Duodenal mucosa (tissue), 2 donors: Measurements from ENCODE around the gene APRT.

Source experiments
- H3K27ac ChIP-seq: one replicate; pipeline ENCODE4 v1.7.0; 2013; ENCODE audit warnings: low read depth, low read length
- H3K27me3 ChIP-seq, 2 donors: one replicate each; pipeline ENCODE4 v1.7.0; 2013; ENCODE audit warnings: low read length in 2 of 2, control low read depth in 1 of 2; ENCODE audit not compliant: insufficient read depth in 2 of 2, control insufficient read depth in 1 of 2
- H3K36me3 ChIP-seq, 2 donors: one replicate each; pipeline ENCODE4 v1.7.0; 2013; ENCODE audit warnings: low read length in 2 of 2, control low read depth in 1 of 2; ENCODE audit not compliant: insufficient read depth in 2 of 2, control insufficient read depth in 1 of 2
- H3K4me1 ChIP-seq, 2 donors: one replicate each; pipeline ENCODE4 v1.7.0; 2013; ENCODE audit warnings: low read length in 2 of 2, control low read depth in 1 of 2; ENCODE audit not compliant: insufficient read depth in 2 of 2, control insufficient read depth in 1 of 2
- H3K4me3 ChIP-seq, 2 donors: one replicate each; pipeline ENCODE4 v1.7.0; 2013; ENCODE audit warnings: low read length in 2 of 2, low read depth in 1 of 2
- H3K9ac ChIP-seq, 2 donors: one replicate each; pipeline ENCODE4 v1.7.0; 2013; ENCODE audit warnings: low read length in 2 of 2, low read depth in 1 of 2
- H3K9me3 ChIP-seq, 2 donors: one replicate each; pipeline ENCODE4 v1.7.0; 2013; ENCODE audit warnings: low read length in 2 of 2, control low read depth in 1 of 2; ENCODE audit not compliant: control insufficient read depth in 1 of 2

The APRT gene

DNA sequence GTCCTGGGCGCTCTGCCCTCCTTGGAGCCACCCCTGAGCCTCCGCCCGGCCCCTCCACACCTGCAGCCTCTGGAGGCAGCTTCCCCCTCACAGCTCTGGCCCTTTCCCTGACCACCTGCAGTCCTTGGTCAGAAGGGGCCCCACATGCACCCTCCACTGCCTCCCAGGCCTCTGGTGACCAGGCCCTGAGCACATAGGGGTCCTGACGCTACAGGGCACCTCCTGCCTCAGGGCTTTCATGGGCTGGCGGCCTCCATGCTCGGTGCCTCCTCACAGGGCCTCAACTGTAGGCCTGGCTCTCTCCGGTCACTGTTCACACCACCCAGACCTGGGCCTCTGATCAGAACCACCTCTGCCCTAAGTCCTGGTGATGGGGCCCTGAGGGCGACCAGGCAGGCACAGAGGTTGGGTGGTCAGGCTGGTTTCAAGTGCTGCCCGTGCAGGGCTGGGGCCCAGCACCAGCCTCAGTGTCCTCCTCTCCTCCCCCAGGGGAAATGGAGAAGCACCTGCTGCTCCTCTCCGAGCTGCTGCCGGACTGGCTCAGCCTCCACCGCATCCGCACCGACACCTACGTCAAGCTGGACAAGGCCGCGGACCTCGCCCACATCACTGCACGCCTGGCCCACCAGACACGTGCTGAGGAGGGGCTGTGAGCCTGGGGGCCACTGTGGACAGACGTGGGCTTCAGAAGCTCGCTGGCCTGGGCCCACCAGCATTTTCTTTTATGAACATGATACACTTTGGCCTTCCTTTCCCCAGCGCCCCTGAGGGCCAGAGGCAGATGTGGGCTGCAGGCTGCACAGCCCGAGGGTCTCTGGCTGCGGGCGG, 3.9 kb downstream of the APRT start:
- Histone ChIP-seq H3K27me3 (no peaks in the 10 kb centered on the region), H3K4me1 (peaks cover 21 to 36% of the 10 kb centered on the region in 2 donors), H3K9me3 (no peaks in the 10 kb centered on the region), H3K27ac (no peak overlapping the region), H3K36me3 (peaks cover 8 to 28% of the 10 kb centered on the region in 2 donors), H3K4me3 (no peak overlapping the region), H3K9ac (no peak overlapping the region)

- Histone ChIP-seq H3K9me3 (no peaks in the 10 kb centered on the region), H3K4me3 (no peak overlapping the region), H3K36me3 (peaks cover 8 to 28% of the 10 kb centered on the region in 2 donors), H3K9ac (no peak overlapping the region), H3K27ac (no peak overlapping the region), H3K4me1 (peaks cover 19 to 31% of the 10 kb centered on the region in 2 donors), H3K27me3 (no peaks in the 10 kb centered on the region)
Measured at GRCh38 chr16:88807142-88807625, 4.5 kb downstream of the APRT start.

DNA sequence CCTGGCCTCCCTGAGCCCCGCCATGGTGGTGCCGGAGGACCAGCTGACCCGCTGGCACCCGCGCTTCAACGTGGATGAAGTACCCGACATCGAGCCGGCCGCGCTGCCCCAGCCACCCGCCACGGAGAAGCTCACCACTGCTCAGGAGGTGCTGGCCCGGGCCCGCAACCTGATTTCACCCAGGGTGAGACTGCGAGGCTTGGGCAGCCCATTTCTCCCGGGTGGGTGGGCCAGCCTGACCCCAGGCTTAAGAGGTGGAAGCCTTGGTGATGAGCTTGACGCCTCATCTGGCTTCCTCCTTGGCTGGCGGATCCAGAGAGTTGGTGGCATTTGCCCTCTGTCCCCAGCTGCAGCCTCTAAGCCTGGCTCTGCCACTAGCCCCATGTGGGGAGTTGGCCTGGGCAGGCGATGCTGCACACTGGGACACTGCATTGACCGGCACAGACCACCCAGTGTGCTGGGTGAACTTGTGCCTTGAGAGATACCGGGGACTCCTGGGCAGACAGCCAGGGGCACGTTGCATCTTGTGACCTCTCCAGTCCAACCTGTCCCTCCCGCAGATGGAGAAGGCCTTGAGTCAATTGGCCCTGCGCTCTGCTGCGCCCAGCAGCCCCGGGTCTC, 5.1 kb downstream of the APRT start:
- H3K4me3 ChIP-seq: no peak overlapping the region
- no peaks in the 10 kb centered on the region for H3K27me3 ChIP-seq
- peaks cover 19 to 28% of the 10 kb centered on the region in 2 donors for H3K4me1 ChIP-seq
- H3K36me3 ChIP-seq: peaks cover 8 to 28% of the 10 kb centered on the region in 2 donors
- H3K27ac ChIP-seq: no peak overlapping the region
- no peaks in the 10 kb centered on the region for H3K9me3 ChIP-seq
- H3K9ac ChIP-seq: no peak overlapping the region

GRCh38 chr16:88805887-88806393, 5.8 kb downstream of the APRT start:
- Histone ChIP-seq H3K36me3 (peaks cover 8 to 28% of the 10 kb centered on the region in 2 donors), H3K9ac (no peak overlapping the region), H3K4me3 (no peak overlapping the region), H3K27me3 (no peaks in the 10 kb centered on the region), H3K4me1 (peaks cover 17 to 25% of the 10 kb centered on the region in 2 donors), H3K27ac (no peak overlapping the region), H3K9me3 (no peaks in the 10 kb centered on the region)

DNA sequence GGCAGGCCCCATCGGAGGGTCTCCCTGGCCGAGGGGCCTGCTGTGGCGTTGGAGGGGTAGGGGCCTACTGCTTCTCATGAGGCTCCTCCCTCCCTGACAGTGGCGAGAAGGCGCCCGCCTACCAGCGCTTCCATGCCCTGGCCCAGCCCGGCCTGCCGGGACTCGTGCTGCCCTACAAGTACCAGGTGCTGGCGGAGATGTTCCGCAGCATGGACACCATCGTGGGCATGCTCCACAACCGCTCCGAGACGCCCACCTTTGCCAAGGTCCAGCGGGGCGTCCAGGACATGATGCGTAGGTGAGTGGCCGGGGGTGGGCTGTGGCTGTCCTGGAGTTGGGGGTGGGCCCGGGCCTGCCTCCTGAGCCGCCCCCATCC, 6.4 kb downstream of the APRT start:
- Histone ChIP-seq H3K27me3 (no peaks in the 10 kb centered on the region), H3K4me1 (peaks cover 11 to 19% of the 10 kb centered on the region in 2 donors), H3K9me3 (no peaks in the 10 kb centered on the region), H3K36me3 (peaks cover 8 to 28% of the 10 kb centered on the region in 2 donors), H3K27ac (no peak overlapping the region), H3K9ac (no peak overlapping the region), H3K4me3 (no peak overlapping the region)

DNA sequence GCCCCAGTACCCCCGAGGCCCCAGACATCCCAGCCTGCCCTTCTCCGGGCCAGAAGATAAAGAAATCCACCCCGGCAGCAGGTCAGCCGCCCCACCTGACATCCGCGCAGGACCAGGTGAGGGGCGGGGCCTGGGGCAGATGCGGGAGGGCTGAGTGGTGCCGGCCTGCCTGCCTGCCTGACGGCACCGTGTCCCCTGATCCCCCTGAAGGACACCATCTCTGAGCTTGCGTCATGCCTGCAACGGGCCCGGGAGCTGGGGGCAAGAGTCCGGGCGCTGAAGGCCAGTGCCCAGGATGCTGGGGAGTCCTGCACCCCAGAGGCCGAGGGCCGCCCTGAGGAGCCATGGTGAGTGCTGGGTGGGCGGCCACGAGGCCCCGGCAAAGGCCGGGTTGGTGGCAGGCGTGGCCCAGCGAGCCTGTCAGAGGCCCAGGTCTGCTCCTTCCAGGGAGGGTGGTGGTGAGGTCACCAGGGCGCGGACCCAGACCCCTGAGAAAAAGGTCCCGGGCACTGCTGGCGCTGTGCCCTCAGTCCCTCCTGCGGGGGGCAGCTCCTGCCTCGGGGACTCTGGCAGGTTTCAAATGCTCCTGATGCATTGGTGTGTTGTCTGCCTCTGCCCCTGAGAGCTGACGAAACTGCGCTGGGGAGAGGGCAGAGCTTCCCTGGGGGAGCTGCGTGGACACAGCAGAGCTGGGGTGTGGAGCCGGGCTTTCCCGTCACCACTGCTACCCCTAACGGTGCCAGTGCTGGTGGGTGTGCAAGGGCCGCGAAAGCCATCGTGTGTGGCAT, 7.0 kb downstream of the APRT start:
- peaks cover 6 to 13% of the 10 kb centered on the region in 2 donors for H3K4me1 ChIP-seq
- H3K9me3 ChIP-seq: no peaks in the 10 kb centered on the region
- H3K36me3 ChIP-seq: peaks cover 8 to 25% of the 10 kb centered on the region in 2 donors
- peak overlapping the region; percentile 22 to 53 for H3K4me3 ChIP-seq
- H3K27me3 ChIP-seq: no peaks in the 10 kb centered on the region
- H3K27ac ChIP-seq: no peak overlapping the region
- H3K9ac ChIP-seq: peak overlapping the region in 1 of 2 donors; percentile 51

GRCh38 chr16:88804173-88804551, 7.6 kb downstream of the APRT start:
- peaks cover 2 to 19% of the 10 kb centered on the region in 2 donors for H3K36me3 ChIP-seq
- no peaks in the 10 kb centered on the region for H3K9me3 ChIP-seq
- peak overlapping the region in 1 of 2 donors; percentile 53 for H3K4me3 ChIP-seq
- H3K27ac ChIP-seq: no peak overlapping the region
- H3K27me3 ChIP-seq: no peaks in the 10 kb centered on the region
- peaks cover 6 to 11% of the 10 kb centered on the region in 2 donors for H3K4me1 ChIP-seq
- H3K9ac ChIP-seq: peak overlapping the region in 1 of 2 donors; percentile 51

GRCh38 chr16:88803264-88803987, 8.3 kb downstream of the APRT start, which contains the start of gene CDT1:
TSS of gene CDT1 (plus strand) at chr16:88803789. CDS start at chr16:88803832, 43 bp downstream.
- H3K9ac ChIP-seq: peak within 1 kb of the TSS; percentile 51 to 64
- H3K36me3 ChIP-seq: peaks cover 0 to 16% of the 10 kb centered on the region in 2 donors
- H3K4me1 ChIP-seq: peaks cover 6 to 11% of the 10 kb centered on the region in 2 donors
- no peaks in the 10 kb centered on the region for H3K9me3 ChIP-seq
- no peaks in the 10 kb centered on the region for H3K27me3 ChIP-seq
- H3K27ac ChIP-seq: no peak within 1 kb of the TSS
- peak within 1 kb of the TSS; percentile 67 to 69 for H3K4me3 ChIP-seq

- H3K9me3 ChIP-seq: no peaks in the 10 kb centered on the region
- peaks cover 6 to 11% of the 10 kb centered on the region in 2 donors for H3K4me1 ChIP-seq
- H3K36me3 ChIP-seq: no peaks in the 10 kb centered on the region
- H3K9ac ChIP-seq: no peak overlapping the region
- no peak overlapping the region for H3K27ac ChIP-seq
- no peak overlapping the region for H3K4me3 ChIP-seq
- H3K27me3 ChIP-seq: no peaks in the 10 kb centered on the region
Measured at GRCh38 chr16:88800277-88800592, 11.5 kb downstream of the APRT start.
